Mesothelial cell of epicardium (in vitro differentiated cells): ENCODE data around the gene MDGA2. TPM values are rescaled to one million over a fixed set of nuclear protein-coding genes. Genes with fewer than 3 reads are reported as not detected.
A peak's percentile ranks its signal among the peaks of the same experiment; 100 is the strongest.

ENCODE experiments used
- DNase-seq, 2 experiments: peaks; one replicate each; pipeline ENCODE4 v3.0.0; 2021; ENCODE audit warnings: low spot score in 2 of 2; ENCODE audit not compliant: unreplicated experiment in 2 of 2
- H3K27ac Mint-ChIP-seq: 2 replicates; pipeline ENCODE4 v1.8.0; 2021; ENCODE audit warnings: mixed read lengths
- H3K27me3 Mint-ChIP-seq: 2 replicates; pipeline ENCODE4 v1.8.0; 2021; ENCODE audit warnings: low read depth, mixed read lengths
- H3K36me3 Mint-ChIP-seq: 2 replicates; pipeline ENCODE4 v1.8.0; 2021; ENCODE audit warnings: mixed read lengths
- H3K4me1 Mint-ChIP-seq: 2 replicates; pipeline ENCODE4 v1.8.0; 2021; ENCODE audit warnings: mixed read lengths
- H3K4me3 Mint-ChIP-seq: 2 replicates; pipeline ENCODE4 v1.8.0; 2021; ENCODE audit warnings: mild to moderate bottlenecking, moderate library complexity, mixed read lengths
- H3K9me3 Mint-ChIP-seq: 2 replicates; pipeline ENCODE4 v1.8.0; 2021; ENCODE audit warnings: mixed read lengths
- CTCF ChIP-seq: fragments of 200-600 bp; sonication (generic); IDR thresholded peaks from one replicate; pipeline ENCODE4 v1.5.0; 2021; ENCODE audit warnings: antibody characterized with exemption; ENCODE audit not compliant: unreplicated experiment
- total RNA-seq: library from RNA; stranded (reverse); gene quantifications from 3 replicates; pipeline ENCODE4 v1.2.1, GENCODE V29; 2021

Gene MDGA2
- total RNA-seq, 1 donor from 2014 or later, result 0.27 TPM

DNA sequence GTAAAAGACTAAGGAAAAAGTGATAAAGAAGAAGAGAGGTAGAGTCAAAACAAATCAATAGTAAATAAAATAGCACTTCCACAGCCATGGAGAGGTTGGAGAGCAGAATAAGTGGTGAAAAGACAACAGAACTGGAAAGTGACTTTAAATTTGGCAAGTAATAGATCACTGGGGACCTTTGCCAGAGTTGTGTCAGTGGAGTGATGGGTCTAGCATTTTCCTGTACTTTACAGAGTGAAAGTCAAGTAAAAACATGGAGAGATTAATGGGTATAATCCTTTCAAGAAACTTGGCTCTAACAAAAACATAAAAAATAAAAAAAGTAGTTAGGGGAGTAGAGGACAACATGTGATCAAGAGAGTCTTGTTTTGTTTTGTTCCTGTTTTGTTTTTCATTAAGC lies 521.7 kb downstream of the MDGA2 start:
- no peak for DNase-seq
- Mint-ChIP-seq H3K27ac (no peak overlapping the region), H3K27me3 (no peaks in the 10 kb centered on the region), H3K4me1 (peaks cover 8% of the 10 kb centered on the region), H3K4me3 (no peak overlapping the region), H3K36me3 (no peaks in the 10 kb centered on the region), H3K9me3 (peaks cover 5% of the 10 kb centered on the region)
- no peak for TF ChIP-seq CTCF

DNA sequence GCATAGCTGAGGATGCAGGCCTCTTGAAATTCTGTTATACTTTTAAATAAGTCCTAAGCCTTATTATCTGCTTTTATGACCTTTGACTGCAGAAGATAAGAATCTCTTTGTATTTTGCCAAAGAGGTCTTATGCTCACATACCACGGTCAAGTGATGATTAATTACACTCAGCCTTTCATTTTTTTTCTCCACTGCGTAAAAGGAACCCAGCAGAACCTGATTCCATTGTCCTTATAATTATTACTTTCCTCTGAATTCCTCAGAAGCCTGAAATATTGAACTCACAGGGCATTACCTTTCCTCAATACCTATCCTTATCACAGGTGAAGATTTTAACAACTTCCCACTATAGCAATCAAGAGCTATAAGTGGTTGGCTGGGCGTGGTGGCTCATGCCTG lies 525.1 kb downstream of the MDGA2 start:
- peak overlapping the region; percentile 50 for H3K27ac Mint-ChIP-seq
- H3K36me3 Mint-ChIP-seq, result no peaks in the 10 kb centered on the region
- no peaks in the 10 kb centered on the region for H3K27me3 Mint-ChIP-seq
- DNase-seq, result no peak
- peaks cover 5% of the 10 kb centered on the region for H3K9me3 Mint-ChIP-seq
- H3K4me1 Mint-ChIP-seq, result peaks cover 8% of the 10 kb centered on the region
- H3K4me3 Mint-ChIP-seq, result no peak overlapping the region
- no peak for TF ChIP-seq CTCF

- TF ChIP-seq CTCF, result no peak
- Mint-ChIP-seq H3K4me1 (peaks cover 8% of the 10 kb centered on the region), H3K36me3 (no peaks in the 10 kb centered on the region), H3K27me3 (no peaks in the 10 kb centered on the region), H3K9me3 (peaks cover 5% of the 10 kb centered on the region), H3K27ac (no peak overlapping the region), H3K4me3 (no peak overlapping the region)
- DNase-seq, result no peak
These were observed 526.1 kb downstream of the MDGA2 start for GRCh38 chr14:47149326-47149725.

- no peak for TF ChIP-seq CTCF
- Mint-ChIP-seq H3K27ac (no peak overlapping the region), H3K27me3 (no peaks in the 10 kb centered on the region), H3K4me3 (no peak overlapping the region), H3K9me3 (peaks cover 5% of the 10 kb centered on the region), H3K4me1 (peaks cover 5% of the 10 kb centered on the region), H3K36me3 (no peaks in the 10 kb centered on the region)
- DNase-seq, result no peak
These were observed 526.7 kb downstream of the MDGA2 start for GRCh38 chr14:47148686-47149085.

- peaks cover 12% of the 10 kb centered on the region for H3K9me3 Mint-ChIP-seq
- no peaks in the 10 kb centered on the region for H3K4me1 Mint-ChIP-seq
- no peaks in the 10 kb centered on the region for H3K36me3 Mint-ChIP-seq
- no peak overlapping the region for H3K27ac Mint-ChIP-seq
- TF ChIP-seq CTCF, result no peak
- H3K4me3 Mint-ChIP-seq, result no peak overlapping the region
- no peaks in the 10 kb centered on the region for H3K27me3 Mint-ChIP-seq
- no peak for DNase-seq
These were observed 554.8 kb downstream of the MDGA2 start for GRCh38 chr14:47120645-47121044.

- Mint-ChIP-seq H3K9me3 (no peaks in the 10 kb centered on the region), H3K4me3 (no peak overlapping the region)
These were observed 571.6 kb downstream of the MDGA2 start for GRCh38 chr14:47103771-47104170.

More at GRCh38 chr14:47103771-47104170, 571.6 kb downstream of the MDGA2 start:
- Mint-ChIP-seq H3K36me3 (no peaks in the 10 kb centered on the region), H3K4me1 (no peaks in the 10 kb centered on the region), H3K27me3 (peaks cover 13% of the 10 kb centered on the region), H3K27ac (no peak overlapping the region)
- TF ChIP-seq CTCF, result no peak
- no peak for DNase-seq
